NB4 (cell line): ENCODE data around the gene KRTAP10-7.

Experiments
- DNase-seq: peaks from one replicate; pipeline ENCODE4 v3.0.0; 2010; ENCODE audit warnings: low read depth
- H3K4me3 ChIP-seq: one replicate; pipeline ENCODE4 v1.5.1; 2011; ENCODE audit warnings: mild to moderate bottlenecking, low read depth, low read length, moderate library complexity
- CTCF ChIP-seq: IDR thresholded peaks from one replicate; pipeline ENCODE4 v1.5.1; 2012; ENCODE audit warnings: low read depth, low read length
- MAX ChIP-seq: IDR thresholded peaks from 2 replicates; pipeline ENCODE4 v1.6.1; 2011; ENCODE audit warnings: low read depth, low read length
- MYC ChIP-seq: IDR thresholded peaks from 2 replicates; pipeline ENCODE4 v1.6.1; 2011; ENCODE audit warnings: low read depth, low read length
- POLR2A ChIP-seq: IDR thresholded peaks from 2 replicates; pipeline ENCODE4 v1.6.1; 2011; ENCODE audit warnings: mild to moderate bottlenecking; ENCODE audit not compliant: insufficient read length; ENCODE audit errors: extremely low read depth

The KRTAP10-7 gene

GRCh38 chr21:44648557-44649311 is 48.3 kb downstream of the KRTAP10-7 start:
- H3K4me3 ChIP-seq, result no peak overlapping the region
- peak; percentile 90 for DNase-seq
- peak; percentile 17 for TF ChIP-seq MYC
- no peak for TF ChIP-seq POLR2A
- no peak; the same call in 1 of the 2 replicates for TF ChIP-seq MAX
- TF ChIP-seq CTCF, result no peak

- DNase-seq, result no peak
- no peak overlapping the region for H3K4me3 ChIP-seq
- TF ChIP-seq CTCF (no peak), POLR2A (no peak), MYC (no peak)
Observed at GRCh38 chr21:44649521-44650100, 49.2 kb downstream of the KRTAP10-7 start.

- TF ChIP-seq MAX (no peak), POLR2A (no peak), CTCF (no peak)
- no peak for DNase-seq
Observed at GRCh38 chr21:44650265-44650972, 50.0 kb downstream of the KRTAP10-7 start.

GRCh38 chr21:44650973-44651675 is 50.7 kb downstream of the KRTAP10-7 start:
- DNase-seq, result peak; percentile 82

More at GRCh38 chr21:44650265-44650972, 50.0 kb downstream of the KRTAP10-7 start:
- no peak overlapping the region for H3K4me3 ChIP-seq

More at GRCh38 chr21:44650973-44651675, 50.7 kb downstream of the KRTAP10-7 start:
- no peak overlapping the region for H3K4me3 ChIP-seq
- TF ChIP-seq POLR2A (no peak), MAX (peak; percentile 53; the same call in 1 of the 2 replicates), CTCF (no peak), MYC (peak; percentile 38)
